Activated gamma-delta T cell treated with Interleukin-2 at 50 U/mL for 16 hours (primary cell): ENCODE data around the gene KCNQ5.
"Not testable (repeated sequence)": the region's sequence is repeated elsewhere in the genome, so short reads cannot be mapped to it uniquely, and the experiment has no call there.

ENCODE experiments used
- DNase-seq: peaks from one replicate; pipeline ENCODE4 v3.0.0-alpha.2; 2020

Gene KCNQ5

DNA sequence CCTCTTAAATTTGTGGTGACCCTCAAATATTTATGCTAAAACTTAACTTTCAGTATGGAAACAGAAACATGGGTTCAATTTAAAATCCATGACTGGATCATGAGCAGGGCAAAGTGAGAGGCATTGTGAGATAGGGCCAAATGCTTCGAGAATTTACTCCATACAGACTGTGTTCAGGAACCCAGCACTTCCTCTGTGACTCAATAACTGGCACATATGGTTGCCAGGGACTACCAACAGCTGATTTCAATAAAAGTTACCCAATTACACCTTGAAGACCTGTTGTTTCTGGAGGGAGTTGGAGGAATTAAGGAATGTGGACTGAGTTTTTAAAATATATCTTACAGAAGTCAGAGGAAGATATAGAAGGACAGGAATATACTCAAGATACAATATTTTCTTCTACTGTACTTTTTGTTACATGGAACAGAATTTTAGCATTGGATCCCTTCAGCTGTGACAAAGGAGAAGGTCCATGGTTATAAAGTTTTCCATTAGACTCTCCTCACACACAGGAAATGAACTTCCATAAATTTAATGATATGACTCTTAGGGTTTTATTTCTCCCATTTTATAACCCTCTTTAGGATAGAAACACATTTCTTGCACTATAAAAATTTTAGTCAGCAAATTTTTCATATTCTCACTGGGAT is 344.9 kb downstream of the KCNQ5 start:
- no peak for DNase-seq

DNA sequence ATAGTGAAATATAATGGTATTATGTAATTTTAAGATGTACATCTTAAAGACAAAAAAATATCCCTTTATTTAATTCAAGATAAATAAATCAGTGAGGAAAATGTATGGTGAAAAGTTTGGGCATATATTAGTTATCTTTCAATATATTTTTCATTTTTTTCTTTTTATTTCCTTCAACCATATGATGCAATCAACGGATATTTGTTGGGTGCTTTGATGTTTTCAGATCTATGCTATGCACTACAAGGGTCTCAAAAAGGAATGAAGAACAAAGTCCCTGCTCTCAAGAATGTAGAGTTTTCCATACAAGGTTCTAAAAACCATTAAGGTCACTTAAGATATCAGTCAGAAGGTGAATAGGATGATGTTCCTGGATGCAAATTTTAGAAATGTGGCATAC is 345.5 kb downstream of the KCNQ5 start:
- no peak for DNase-seq

DNA sequence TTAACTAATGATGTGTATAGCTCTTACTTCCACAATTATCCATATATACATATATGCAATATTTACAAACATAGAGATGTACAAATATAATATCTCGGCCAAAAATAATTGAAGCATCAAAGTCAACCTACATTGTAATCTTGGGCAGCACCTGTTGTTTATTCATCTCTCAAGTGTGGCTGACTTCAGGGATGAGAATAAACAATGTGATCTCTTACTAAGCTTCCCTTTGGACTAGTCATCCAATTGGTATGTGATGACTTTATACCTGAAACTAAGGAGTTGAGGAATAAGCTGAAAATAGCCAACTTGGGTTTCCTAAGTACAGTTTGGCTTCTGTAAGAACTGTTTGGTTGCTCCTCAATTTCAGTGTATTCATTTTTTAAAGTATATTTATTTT is 346.8 kb downstream of the KCNQ5 start:
- no peak for DNase-seq

DNA sequence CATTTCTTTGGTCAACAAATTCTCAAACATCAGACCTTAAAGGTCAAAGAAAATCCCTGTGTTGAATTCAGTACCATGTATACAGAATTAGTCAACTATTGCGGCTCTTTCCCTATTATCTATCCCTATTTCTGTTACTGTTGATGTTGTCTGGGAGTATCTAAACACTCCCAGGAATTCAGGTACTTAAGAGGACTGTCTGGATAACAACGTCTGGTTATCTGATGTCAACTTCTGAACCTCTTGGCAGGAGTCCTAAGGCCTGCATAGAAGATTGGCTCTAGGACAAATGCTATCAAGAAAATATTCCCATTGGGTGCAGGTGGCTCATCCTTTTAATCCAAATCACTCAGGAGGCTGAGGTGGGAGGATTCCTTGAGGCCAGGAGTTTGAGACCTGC is 347.8 kb downstream of the KCNQ5 start:
- no peak for DNase-seq

DNA sequence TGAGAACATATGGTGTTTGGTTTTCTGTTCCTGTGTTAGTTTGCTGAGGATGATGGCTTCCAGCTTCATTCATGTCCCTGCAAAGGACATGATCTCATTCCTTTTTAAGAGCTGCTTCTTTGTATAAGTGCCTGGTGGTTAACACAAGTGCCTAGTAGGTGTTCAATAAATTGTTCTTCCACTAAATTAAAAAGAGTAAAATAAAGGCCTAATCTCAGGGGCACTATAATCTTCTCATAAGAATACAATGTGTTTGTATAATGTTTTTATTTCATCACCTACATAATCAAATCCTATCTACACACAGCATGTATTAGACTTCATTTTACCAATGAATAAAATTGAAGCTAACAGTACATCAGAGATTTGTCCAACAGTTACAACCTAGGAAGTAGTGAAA is 350.7 kb downstream of the KCNQ5 start:
- no peak for DNase-seq

DNA sequence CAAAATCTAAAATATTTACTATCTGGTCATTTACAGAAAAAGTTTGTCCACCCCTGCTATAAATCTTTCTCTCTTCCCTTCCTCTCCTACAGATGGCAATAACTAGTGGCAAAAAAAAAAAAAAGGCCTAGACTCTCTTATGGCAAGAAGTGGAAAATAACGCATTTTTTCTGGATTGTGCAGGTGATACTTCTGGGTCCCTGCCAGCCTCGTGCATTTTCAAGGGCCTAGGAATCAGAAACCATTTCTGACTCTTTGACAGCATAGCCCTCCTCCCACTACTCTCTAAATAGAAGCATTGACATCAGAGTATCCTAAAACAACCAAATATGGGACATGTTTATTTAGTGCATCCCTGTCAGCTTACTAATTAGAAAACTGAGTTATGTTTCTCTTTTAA is 352.4 kb downstream of the KCNQ5 start:
- no peak for DNase-seq

DNA sequence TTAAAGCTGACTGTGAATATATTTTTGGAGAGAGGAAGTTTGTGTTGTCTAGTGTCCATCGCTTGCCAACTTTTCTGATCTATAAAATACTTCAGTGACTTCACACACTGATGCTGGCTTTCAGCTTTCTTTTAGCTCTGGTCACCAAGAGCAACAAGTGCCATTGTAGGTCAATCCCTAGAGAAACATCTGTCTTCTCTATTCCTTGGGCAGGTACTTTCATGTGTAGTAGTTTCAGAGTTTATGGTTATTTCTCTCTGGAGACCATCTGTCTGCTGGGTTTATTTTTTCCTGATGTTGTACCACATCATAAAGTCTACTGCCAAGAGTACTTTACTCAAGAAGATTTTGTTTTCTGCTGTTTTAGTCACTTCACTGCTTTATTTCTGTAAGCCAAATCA is 353.5 kb downstream of the KCNQ5 start:
- no peak for DNase-seq

DNA sequence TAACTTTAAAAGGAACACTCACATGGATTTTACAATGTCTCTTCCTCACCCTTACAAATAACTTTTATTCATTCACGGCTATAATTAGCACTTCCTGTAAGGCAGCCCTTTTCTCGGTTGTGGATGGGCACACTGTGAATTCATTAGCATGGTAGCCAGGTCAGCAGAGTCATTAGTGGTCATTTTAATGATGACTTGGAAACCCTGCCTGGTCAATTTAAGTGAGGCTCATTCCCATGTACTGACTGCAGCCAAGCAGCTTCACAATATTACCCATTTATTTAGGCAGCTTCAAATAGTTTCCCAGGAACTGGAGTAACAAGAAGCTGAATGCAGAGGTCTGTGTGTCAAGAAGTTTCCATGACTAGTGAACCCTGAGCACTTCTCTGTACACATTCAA is 354.6 kb downstream of the KCNQ5 start:
- no peak for DNase-seq

DNA sequence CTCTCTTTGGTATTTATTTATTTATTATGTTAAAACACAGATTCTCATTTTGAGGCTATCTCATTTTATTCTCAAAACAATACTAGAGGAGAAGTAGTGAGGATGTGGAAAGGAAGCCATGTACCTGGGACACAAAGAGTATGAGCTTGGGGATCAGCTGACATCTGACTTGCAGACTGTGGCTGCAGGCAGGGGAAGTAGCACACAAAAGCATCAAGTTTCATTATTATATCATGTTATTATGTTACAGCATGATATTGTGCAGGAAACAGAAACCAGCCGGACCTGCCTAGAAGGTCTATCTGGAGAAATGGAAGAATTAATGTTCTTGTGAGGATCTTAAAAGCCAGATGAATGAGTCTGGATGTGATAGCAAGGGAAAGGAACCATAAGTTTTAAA is 355.2 kb downstream of the KCNQ5 start:
- DNase-seq: no peak

DNA sequence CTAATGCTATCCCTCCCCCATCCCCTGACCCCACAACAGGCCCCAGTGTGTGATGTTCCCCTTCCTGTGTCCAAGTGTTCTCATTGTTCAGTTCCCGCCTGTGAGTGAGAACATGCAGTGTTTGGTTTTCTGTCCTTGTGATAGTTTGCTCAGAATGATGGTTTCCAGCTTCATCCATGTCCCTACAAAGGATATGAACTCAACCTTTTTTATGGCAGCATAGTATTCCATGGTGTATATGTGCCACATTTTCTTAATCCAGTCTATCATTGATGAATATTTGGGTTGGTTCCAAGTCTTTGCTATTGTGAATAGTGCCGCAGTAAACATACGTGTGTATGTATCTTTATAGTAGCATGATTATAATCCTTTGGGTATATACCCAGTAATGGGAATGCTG is 356.9 kb downstream of the KCNQ5 start:
- not testable (repeated sequence) for DNase-seq

DNA sequence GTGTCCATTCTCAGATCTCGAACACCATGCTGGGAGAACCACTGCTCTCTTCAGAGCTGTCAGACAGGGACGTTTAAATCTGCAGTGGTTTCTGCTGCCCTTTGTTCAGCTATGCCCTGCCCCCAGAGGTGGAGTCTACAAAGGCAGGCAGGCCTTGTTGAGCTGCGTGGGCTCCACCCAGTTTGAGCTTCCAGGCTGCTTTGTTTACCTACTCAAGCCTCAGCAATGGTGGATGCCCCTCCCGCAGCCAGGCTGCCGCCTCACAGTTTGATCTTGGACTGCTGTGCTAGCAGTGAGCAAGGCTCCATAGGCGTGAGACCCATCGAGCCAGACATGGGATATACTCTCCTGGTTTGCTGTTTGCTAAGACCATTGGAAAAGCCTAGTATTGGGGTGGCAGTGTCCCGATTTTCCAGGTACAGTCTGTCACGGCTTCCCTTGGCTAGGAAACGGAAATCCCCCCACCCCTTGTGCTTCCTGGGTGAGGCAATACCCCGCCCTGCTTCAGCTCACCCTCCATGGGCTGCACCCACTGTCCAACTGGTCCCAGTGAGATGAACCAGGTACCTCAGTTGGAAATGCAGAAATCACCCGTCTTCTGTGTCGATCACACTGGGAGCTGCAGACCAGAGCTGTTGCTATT is 362.4 kb downstream of the KCNQ5 start:
- DNase-seq: not testable (repeated sequence)

DNA sequence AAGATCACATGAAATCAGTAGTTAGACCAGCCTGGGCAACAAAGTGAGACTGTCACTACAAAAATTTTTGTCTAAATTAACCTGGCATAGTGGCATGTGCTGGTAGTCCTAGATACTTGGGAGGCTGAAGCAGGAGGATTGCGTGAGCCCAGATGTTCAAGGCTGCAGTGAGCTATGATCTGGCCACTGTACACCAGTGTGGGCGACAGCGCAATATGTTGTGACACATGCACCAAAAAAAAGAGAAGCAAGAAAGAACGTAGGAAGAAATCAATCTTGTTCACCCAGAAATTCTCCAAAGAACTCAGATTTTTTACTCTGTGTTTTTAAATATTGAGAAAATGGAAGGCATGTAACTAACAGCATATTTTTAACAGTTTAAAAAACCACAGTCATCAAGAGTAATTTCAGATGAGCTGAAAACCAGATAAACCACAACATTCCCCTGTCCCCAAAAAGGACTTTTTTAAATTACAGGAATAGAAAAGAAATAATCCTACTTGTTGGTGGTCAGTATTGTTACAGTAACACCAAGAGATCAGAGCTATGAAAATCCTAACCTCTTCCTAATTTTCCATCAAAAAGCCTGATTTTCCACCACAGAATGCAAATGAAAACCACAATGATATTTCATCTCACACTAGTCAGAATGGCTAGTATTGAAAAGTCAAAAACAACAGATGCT is 363.3 kb downstream of the KCNQ5 start:
- no peak for DNase-seq

DNA sequence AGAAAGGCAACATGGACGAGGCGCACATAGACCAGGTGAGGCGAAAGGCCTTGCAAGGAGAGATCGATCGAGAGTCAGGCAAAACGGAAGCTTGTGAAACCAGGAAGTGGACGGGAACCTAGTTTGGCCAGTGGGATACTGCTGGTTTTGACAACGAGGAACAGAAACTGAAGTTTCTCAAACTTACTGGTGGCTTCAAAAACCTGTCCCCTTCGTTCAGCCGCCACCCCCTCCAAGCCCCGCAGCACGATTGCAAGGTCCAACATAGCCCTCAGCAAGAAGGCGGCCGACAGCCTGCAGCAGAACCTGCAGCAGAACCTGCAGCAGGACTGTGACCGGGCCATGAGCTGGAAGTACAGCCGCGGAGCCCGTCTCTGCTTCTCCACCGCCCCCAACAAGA is 365.4 kb downstream of the KCNQ5 start:
- no peak for DNase-seq

DNA sequence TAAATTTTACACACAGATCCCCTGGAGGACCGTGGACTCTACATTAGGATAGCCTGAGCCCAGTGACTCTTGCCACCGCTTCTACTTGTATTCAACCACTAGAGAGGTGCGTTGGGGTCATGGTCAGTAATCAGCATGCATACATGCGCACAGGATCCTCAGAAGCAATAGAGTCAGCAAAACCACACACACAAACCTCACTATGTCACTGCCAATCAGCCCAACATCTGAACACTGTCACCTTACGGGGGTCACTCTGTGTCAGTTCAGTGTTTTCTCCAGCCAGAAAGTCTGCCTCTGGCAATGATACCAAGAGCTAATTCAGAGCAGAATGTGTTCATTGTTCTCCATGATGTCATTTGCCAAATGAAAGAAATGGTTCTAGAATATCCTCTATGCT is 378.1 kb downstream of the KCNQ5 start:
- no peak for DNase-seq

DNA sequence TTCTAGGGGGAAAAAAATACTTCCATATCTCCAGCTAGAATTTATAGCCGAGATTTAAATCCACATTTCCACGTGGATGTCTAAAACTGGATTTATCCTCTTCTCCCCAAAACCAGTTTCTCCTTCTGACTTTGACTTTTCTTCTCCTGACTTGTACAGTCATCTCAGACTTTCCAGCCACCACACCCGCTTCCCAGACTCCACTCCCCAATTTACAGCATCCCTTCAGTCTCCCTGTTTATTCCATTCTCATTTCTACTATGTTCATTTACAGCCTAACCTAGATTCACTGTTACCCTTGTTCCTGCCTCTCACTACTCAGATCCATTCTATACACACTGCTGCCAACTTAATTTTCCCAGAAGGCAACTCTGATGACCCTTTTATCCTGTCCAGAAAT is 378.6 kb downstream of the KCNQ5 start:
- no peak for DNase-seq

DNA sequence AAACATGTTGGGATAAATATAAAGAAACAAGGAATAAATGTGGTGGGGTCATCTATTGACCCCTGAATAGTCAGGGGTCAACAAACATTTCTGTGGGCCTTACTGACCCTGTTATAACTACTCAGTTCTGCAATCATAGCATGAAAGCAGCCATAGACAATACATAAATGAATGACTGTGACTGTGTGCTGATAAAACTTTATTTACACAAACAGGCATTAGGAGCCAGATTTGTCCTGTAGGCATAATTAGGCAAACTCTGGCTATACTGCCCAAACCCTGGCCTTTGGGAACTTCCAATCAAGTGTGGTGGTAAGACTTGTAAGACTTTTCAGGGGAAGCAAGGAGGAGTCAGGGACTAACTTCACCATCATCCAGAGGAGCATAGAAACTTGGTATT is 380.7 kb downstream of the KCNQ5 start:
- no peak for DNase-seq

DNA sequence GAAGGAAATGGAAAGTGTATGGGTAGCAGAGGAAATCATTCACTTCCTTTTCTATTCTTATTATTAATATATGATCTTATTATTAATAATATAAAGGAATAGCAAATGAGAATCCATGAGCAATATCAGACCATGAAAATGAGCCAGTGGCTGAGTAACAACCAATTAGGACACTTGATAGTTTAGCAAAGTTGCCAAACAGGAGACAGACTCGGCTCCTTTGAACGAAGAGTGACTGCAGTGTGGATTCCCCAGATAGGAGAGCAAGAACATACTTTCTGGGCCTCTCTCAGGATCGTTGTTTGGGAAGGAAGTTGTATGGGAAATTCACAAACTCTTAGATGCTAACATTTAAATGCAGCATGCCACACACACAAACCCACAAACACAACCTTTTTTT is 381.4 kb downstream of the KCNQ5 start:
- DNase-seq: no peak

DNA sequence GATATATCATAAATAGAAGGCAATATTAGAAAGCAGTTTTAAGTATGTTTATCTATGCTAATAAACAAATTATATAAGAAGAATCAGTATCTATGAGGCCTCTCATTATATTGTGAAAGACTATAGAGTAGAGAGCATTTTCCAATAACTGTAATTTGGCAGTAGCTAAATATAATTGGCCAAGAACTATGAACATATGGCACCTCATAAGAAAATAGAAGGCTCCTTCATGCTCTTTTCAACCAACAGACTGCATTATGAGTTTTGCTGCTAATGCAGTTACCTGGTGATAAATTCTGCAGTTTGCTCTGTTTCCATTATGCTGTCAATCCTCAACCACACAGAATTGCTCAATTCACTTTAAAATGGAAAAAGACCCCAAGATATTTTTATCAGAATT is 382.4 kb downstream of the KCNQ5 start:
- no peak for DNase-seq

DNA sequence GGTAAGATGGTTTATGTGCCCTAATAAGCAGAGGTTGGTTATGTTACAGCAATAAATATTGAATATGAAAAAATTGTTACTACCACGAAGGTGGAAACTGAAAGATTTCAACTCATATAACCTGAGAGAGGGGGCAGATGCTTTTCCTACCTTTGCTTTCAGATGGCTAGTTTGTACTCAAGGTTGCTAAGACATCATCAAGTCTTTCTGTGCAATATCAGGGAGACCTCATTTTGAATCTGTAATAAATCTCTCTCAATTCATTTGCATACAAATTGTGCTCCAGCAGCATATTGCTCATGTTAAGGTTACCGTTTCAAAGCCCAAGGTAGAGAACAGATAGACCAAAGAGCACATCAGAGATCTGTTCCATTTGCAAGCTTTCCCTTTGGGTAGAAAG is 383.0 kb downstream of the KCNQ5 start:
- no peak for DNase-seq

DNA sequence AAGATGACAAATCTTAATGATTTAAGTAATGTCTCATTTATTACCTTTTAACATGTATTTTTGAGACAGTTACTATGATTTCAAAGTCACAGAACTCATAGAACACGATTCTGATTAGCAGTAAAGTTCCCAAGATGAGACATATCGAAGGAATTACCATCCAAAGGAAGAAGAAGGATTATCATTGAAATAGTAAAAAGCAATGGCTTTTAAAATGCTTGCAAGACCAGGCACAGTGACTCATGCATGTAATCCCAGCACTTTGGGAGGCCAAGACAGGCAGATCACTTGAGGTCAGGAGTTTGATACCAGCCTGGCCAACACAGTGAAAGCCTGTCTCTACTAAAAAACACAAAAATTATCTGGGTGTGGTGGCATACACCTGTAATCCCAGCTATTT is 384.3 kb downstream of the KCNQ5 start:
- DNase-seq: no peak

DNA sequence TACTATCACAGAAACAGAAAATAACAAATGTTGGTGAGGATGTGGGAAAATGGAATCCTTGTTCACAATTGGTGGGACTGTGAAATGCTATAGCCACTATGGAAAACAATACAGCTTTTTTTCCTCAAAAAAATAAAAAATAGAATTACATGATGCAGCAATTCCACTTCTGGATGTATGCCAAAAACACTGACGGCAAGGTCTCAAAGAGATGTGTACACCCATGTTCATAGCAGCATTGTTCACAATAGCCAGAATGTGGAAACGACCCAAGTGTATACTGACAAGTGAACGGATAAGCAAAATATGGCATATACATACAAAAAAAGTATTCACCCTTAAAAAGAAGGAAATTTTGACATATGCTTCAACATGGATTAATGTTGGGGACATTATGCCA is 390.1 kb downstream of the KCNQ5 start:
- no peak for DNase-seq

DNA sequence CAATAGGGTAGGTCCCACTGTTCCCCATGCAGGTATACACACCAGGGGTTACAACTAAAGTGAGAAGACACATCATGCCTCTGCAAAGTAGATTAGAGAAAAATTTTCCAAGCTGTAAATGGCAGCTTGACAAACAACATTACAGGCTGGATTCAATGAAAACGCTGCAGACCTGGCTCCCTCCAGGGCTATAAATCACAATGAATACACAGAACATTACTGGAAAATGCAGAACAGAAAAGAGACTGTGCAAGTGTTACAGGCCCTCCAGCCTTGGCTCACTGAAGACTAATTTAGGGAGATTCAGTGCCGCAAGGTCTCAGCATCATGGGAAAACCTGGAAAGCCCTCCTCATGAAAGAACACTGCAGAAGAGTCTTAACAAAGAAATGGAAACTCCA is 395.6 kb downstream of the KCNQ5 start:
- DNase-seq: no peak

DNA sequence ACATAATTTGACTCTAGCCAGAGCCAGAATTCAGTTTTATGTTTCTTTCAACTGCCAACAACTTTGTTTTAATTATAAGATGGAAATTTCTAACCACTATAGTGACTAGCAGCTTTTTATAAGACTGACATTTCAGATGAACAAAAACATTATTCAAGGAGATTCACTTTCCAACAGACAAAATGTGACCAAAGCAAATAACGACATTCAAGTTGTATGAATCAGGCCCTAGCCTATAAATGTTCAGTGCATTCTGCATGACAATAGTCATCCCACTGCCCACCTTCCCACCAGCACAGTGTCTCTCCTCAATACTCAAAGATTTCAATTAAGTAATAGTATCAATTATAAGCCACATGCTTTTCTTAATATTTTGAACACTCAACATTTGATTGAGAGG is 402.7 kb downstream of the KCNQ5 start:
- DNase-seq: no peak

DNA sequence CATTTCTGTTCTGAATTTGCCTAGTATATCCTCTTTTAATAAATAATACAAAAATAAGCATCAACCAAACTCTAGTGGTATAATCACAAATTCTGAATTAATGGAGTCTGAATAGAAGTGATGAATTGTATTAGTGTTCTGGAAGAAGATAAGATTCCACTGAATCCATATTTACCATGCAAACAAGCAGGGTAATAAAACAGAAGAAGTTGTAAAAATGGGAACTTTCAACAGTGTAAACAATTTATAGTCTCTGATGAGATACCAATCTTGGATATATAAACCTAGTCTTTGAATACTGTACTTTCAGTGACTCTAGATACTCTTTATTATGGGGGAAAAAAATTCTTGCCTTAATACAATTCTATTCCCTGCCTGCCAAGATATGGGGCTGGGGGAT is 405.8 kb downstream of the KCNQ5 start:
- DNase-seq: no peak
